ENCODE measurements around the gene SLC41A3. TPM values are rescaled to one million over a fixed set of nuclear protein-coding genes. Genes with fewer than 3 reads are reported as not detected.

SLC41A3 gene
- total and polyA plus RNA-seq, 2 of the 8 experiments (the other 6 are each of a cell fraction or from before 2014, with no cell fraction given): 30.2 to 56.4 TPM

DNA sequence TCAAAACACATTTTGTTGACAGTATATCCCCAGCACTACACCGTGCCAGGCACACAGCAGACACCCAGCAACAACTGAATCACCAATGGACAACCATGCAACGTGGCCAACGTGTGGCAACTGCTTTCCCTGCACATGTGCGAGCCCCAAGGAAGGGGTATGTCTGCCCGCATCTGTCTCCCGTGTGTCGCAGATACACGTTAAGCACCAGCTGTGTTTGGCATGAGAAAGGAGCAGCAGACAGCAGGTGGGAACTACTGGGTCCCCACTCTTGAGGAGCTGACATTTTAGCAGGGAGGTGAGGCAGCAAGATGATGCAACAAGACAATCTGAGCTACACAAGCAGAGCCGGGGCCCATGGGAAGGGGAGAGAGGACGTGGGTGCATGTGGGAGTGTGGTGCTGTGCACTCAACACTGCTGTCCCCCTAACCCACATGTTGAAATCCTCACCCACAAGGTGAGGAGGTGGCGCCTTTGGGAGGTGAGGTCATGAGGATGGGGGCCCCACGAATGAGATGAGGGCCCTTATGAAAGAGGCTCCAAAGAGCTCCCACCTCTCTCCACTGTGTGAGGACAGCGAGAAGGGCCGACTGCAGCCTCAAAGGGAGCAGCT, 58.7 kb downstream of the SLC41A3 start:
- H3K56ac ChIP-seq (replicated peaks; ENCODE audit: insufficient read length, low read depth, low read length): no peak overlapping the region
- FAIRE-seq (no peak), DNase-seq (ENCODE audit: low read depth in 1 of 2, low spot score in 2 of 2) (peak in 1 of 2 experiments; percentile 32)
- peaks cover 0 to 3% (median 1%) of the 10 kb centered on the region in 4 experiments; a peak in 2 of 8 replicates for H3K36me3 ChIP-seq (ENCODE audit: control insufficient read depth in 2 of 4, insufficient read depth in 4 of 4, low read length in 3 of 4)
- no peak overlapping the region for H3K4me2 ChIP-seq (ENCODE audit: insufficient read depth in 1 of 2, low read depth in 2 of 2, low read length in 2 of 2)
- ChIA-PET CTCF (ENCODE audit: partially characterized antibody) (interaction anchor here (0.6 to 1.1 kb wide), 3 partner anchors 16 to 54 kb away, joined by 4 read pairs; no protein-coding TSS in a partner anchor), POLR2A (ENCODE audit: partially characterized antibody) (no interaction called here)
- peaks cover 24 to 26% of the 10 kb centered on the region in 2 experiments for H3K9me3 ChIP-seq (ENCODE audit: insufficient read depth in 2 of 2, low read depth in 1 of 2, low read length in 1 of 2)
- H2AK5ac ChIP-seq (ENCODE audit: low read depth, low read length): peak overlapping the region; percentile 39; the same call in 1 of the 2 replicates
- H4K5ac ChIP-seq (ENCODE audit: insufficient read length, low read depth, low read length): no peak overlapping the region
- no peak overlapping the region for H4K8ac ChIP-seq (ENCODE audit: extremely low read depth, insufficient read depth, low read length)
- H3K23me2 ChIP-seq (ENCODE audit: low read depth, low read length): no peaks in the 10 kb centered on the region
- H4K91ac ChIP-seq (replicated peaks; ENCODE audit: insufficient read length, low read length): no peak overlapping the region
- H3K79me1 ChIP-seq (ENCODE audit: low read depth, low read length): no peaks in the 10 kb centered on the region
- H2BK12ac ChIP-seq (ENCODE audit: low read depth, low read length): peak overlapping the region; percentile 90
- H3K18ac ChIP-seq (ENCODE audit: extremely low read depth, low read length): no peak overlapping the region
- no peak overlapping the region for H2BK20ac ChIP-seq (ENCODE audit: low read length)
- no peak overlapping the region for H3K4ac ChIP-seq (replicated peaks; ENCODE audit: insufficient read length, low read depth, low read length)
- 86% methylated on average over 13 of the region's 14 CpGs; no CpG with 5 or more reads in 1 of the 2 experiments for WGBS, 2 experiments (ENCODE audit: extremely low coverage in 1 of 2, insufficient coverage in 1 of 2, insufficient read length in 1 of 2, insufficient replicate concordance in 2 of 2, low coverage in 1 of 2, low lambda C conversion rate in 2 of 2, missing lambda C conversion rate in 1 of 2)
- peak overlapping the region; percentile 31; the same call in 1 of the 2 replicates for H2BK15ac ChIP-seq (ENCODE audit: low read length)
- H3K9ac ChIP-seq (replicated peaks in 1 of 4; ENCODE audit: extremely low read depth in 1 of 4, low read depth in 3 of 4, low read length in 3 of 4): no peak overlapping the region
- H3K14ac ChIP-seq (ENCODE audit: insufficient read length): no peak overlapping the region
- no peak overlapping the region for H2AFZ ChIP-seq (ENCODE audit: low read length)
- no peak overlapping the region for H2BK120ac ChIP-seq (replicated peaks; ENCODE audit: low read depth, low read length)
- peaks cover 0 to 14% (median 2%) of the 10 kb centered on the region in 4 experiments; a peak in 4 of 7 replicates for H3K4me1 ChIP-seq (replicated peaks in 1 of 4; ENCODE audit: control insufficient read depth in 3 of 4, insufficient read depth in 4 of 4, low read length in 3 of 4)
- H3K79me2 ChIP-seq (ENCODE audit: control insufficient read depth in 1 of 2, insufficient read depth in 2 of 2, low read length in 2 of 2): no peaks in the 10 kb centered on the region
- no peak overlapping the region for H3K23ac ChIP-seq (ENCODE audit: insufficient read length)
- no peak overlapping the region for H3K4me3 ChIP-seq (ENCODE audit: extremely low read depth in 1 of 4, insufficient read depth in 2 of 4, low read depth in 3 of 4, low read length in 4 of 4)
- no peaks in the 10 kb centered on the region for H3K27me3 ChIP-seq (replicated peaks in 1 of 4; ENCODE audit: control insufficient read depth in 3 of 4, extremely low read depth in 1 of 4, insufficient read depth in 3 of 4, low read length in 3 of 4)
- TF ChIP-seq HDAC2 (IDR thresholded peaks at IDR 0.05; ENCODE audit: borderline replicate concordance in 1 of 2, low read depth in 2 of 2, low read length in 2 of 2) (no peak), TBP (IDR thresholded peaks at IDR 0.05; ENCODE audit: low read depth, low read length) (no peak), EZH2 (IDR thresholded peaks at IDR 0.05; ENCODE audit: low read depth, low read length, severe bottlenecking) (no peak), CREB1 (IDR thresholded peaks at IDR 0.05) (no peak), HDAC6 (IDR thresholded peaks at IDR 0.05; ENCODE audit: low read depth, low read length) (no peak)
- no peaks in the 10 kb centered on the region for H4K20me1 ChIP-seq (replicated peaks in 1 of 2; ENCODE audit: control insufficient read depth in 1 of 2, insufficient read depth in 2 of 2, low read length in 2 of 2)
- peak overlapping the region; percentile 39; the same call in 1 of the 2 replicates for H2BK5ac ChIP-seq (ENCODE audit: low read depth, low read length)
- no peak overlapping the region for H3K27ac ChIP-seq (ENCODE audit: low read depth, low read length)
